HEK293 (cell line): Measurements from ENCODE around the gene RIPOR1.

Experiments used
- CTCF ChIP-seq: fragments of 450-650 bp; formaldehyde crosslinking; IDR thresholded peaks from 2 replicates; pipeline ENCODE4 v1.5.1; 2016; ENCODE audit warnings: missing biosample characterization, missing genetic modification characterization
- RBAK ChIP-seq: fragments of 450-650 bp; formaldehyde crosslinking; IDR thresholded peaks from 2 replicates; pipeline ENCODE4 v1.5.1; 2016; ENCODE audit warnings: missing biosample characterization, missing genetic modification characterization
- ZNF302 ChIP-seq: fragments of 450-650 bp; formaldehyde crosslinking; IDR thresholded peaks from 2 replicates; pipeline ENCODE4 v1.5.1; 2016; ENCODE audit warnings: missing biosample characterization, missing genetic modification characterization, low read depth
- ZNF362 ChIP-seq: fragments of 450-650 bp; formaldehyde crosslinking; IDR thresholded peaks from 2 replicates; pipeline ENCODE4 v1.5.1; 2016; ENCODE audit warnings: missing biosample characterization, missing genetic modification characterization
- ZNF670 ChIP-seq: fragments of 450-650 bp; formaldehyde crosslinking; IDR thresholded peaks from 2 replicates; pipeline ENCODE4 v1.5.1; 2016; ENCODE audit warnings: missing biosample characterization, missing genetic modification characterization, low read depth

GRCh38 chr16:67481561-67482232 lies 46.9 kb upstream of the RIPOR1 start:
- no peak for TF ChIP-seq CTCF (tag by site-specific recombination)
- TF ChIP-seq ZNF362 = no peak
- TF ChIP-seq ZNF302 = no peak
- TF ChIP-seq ZNF670 (tag by site-specific recombination) = no peak
- TF ChIP-seq RBAK = no peak
